ENCODE measurements around the gene ST8SIA4. TPM values are rescaled to one million over a fixed set of nuclear protein-coding genes. Genes with fewer than 3 reads are reported as not detected.
A peak's percentile ranks its signal among the peaks of the same experiment; 100 is the strongest.

The ST8SIA4 gene
- total and polyA plus RNA-seq, 2 donors (not counting 3 experiments of a cell fraction or from before 2014, with no cell fraction given), result 4.5 to 25.0 TPM

- TF ChIP-seq EZH2 (IDR thresholded peaks at IDR 0.05; ENCODE audit: borderline replicate concordance, low read depth, low read length, severe bottlenecking), result no peak
- TF ChIP-seq MYC (IDR thresholded peaks at IDR 0.05; ENCODE audit: low read depth, low read length), result no peak
Measured at GRCh38 chr5:100790951-100791350, 112.1 kb downstream of the ST8SIA4 start.

GRCh38 chr5:100790170-100790665 lies 112.9 kb downstream of the ST8SIA4 start:
- H3K4me1 ChIP-seq (ENCODE audit: control insufficient read depth, extremely low read depth, insufficient read depth, low read length), result no peaks in the 10 kb centered on the region
- FAIRE-seq (no peak), DNase-seq (ENCODE audit: low read depth, low spot score) (peak; percentile 16)
- dilution Hi-C loops (cut with MboI; ENCODE audit: extremely low pct_ligation_motif_present, low sequenced_read_pairs), result no loop called here
- BruUV-seq (replicated peaks), result no TSS peak
- H3K36me3 ChIP-seq (ENCODE audit: control insufficient read depth in 2 of 2, extremely low read depth in 1 of 2, insufficient read depth in 2 of 2, low read length in 2 of 2), result no peaks in the 10 kb centered on the region
- H4K20me1 ChIP-seq (replicated peaks; ENCODE audit: control insufficient read depth, extremely low read depth, insufficient read depth, low read length), result no peaks in the 10 kb centered on the region
- H3K27me3 ChIP-seq (ENCODE audit: control insufficient read depth in 2 of 2, insufficient read depth in 2 of 2, low read length in 2 of 2), result no peaks in the 10 kb centered on the region
- no peak overlapping the region for H3K4me2 ChIP-seq (ENCODE audit: insufficient read depth, low read length)
- CTCF ChIA-PET, result interaction anchor here (0.8 to 3.9 kb wide), 3 partner anchors 52 to 110 kb away, joined by 3 to 12 read pairs (median 5); no protein-coding TSS in a partner anchor
- H3K9me1 ChIP-seq (replicated peaks; ENCODE audit: control insufficient read depth, extremely low read depth, insufficient read depth, low read length), result no peaks in the 10 kb centered on the region
- peak overlapping the region; percentile 48 for H2AFZ ChIP-seq (ENCODE audit: low read depth, low read length)
- intact Hi-C loops (cut with micrococcal nuclease), result no loop called here
- POLR2A ChIA-PET, result no interaction called here
- no peak overlapping the region for H3K4me3 ChIP-seq (replicated peaks in 1 of 3; ENCODE audit: insufficient read depth in 1 of 3, low read depth in 1 of 3, low read length in 3 of 3)
- no peaks in the 10 kb centered on the region for H3K9me3 ChIP-seq (replicated peaks; ENCODE audit: control insufficient read depth, insufficient read depth, low read length)
- H3K27ac ChIP-seq (ENCODE audit: insufficient read depth, low read depth, low read length), result no peak overlapping the region
- TF ChIP-seq POLR2AphosphoS5 (IDR thresholded peaks at IDR 0.05; ENCODE audit: insufficient read depth, low read depth, low read length) (no peak), MYC (IDR thresholded peaks at IDR 0.05; ENCODE audit: low read depth, low read length) (no peak), GATA2 (IDR thresholded peaks at IDR 0.05; ENCODE audit: insufficient read depth, insufficient read length, low read depth, low read length) (no peak), FOS (IDR thresholded peaks at IDR 0.05; ENCODE audit: borderline replicate concordance, insufficient read depth, low read length) (no peak), CTCF (IDR thresholded peaks at IDR 0.05; ENCODE audit: extremely low read depth in 1 of 2, insufficient read depth in 1 of 2, low read depth in 1 of 2, low read length in 2 of 2) (peak in 1 of 2 donors; percentile 8), JUN (IDR thresholded peaks at IDR 0.05; ENCODE audit: borderline replicate concordance, insufficient read depth, insufficient read length, low read depth) (no peak)
- H3K9ac ChIP-seq (replicated peaks; ENCODE audit: extremely low read depth, insufficient read depth, low read length), result no peak overlapping the region
- H3K79me2 ChIP-seq (ENCODE audit: control insufficient read depth, insufficient read depth, low read length), result no peaks in the 10 kb centered on the region

More at GRCh38 chr5:100790951-100791350, 112.1 kb downstream of the ST8SIA4 start:
- no peaks in the 10 kb centered on the region for H4K20me1 ChIP-seq (replicated peaks; ENCODE audit: control insufficient read depth, extremely low read depth, insufficient read depth, low read length)
- no peak overlapping the region for H3K9ac ChIP-seq (replicated peaks; ENCODE audit: extremely low read depth, insufficient read depth, low read length)
- dilution Hi-C loops (cut with MboI; ENCODE audit: extremely low pct_ligation_motif_present, low sequenced_read_pairs), result no loop called here
- no peak overlapping the region for H3K27ac ChIP-seq (ENCODE audit: insufficient read depth, low read depth, low read length)
- FAIRE-seq (no peak), DNase-seq (ENCODE audit: low read depth, low spot score) (no peak)
- no peaks in the 10 kb centered on the region for H3K9me1 ChIP-seq (replicated peaks; ENCODE audit: control insufficient read depth, extremely low read depth, insufficient read depth, low read length)
- no peaks in the 10 kb centered on the region for H3K4me1 ChIP-seq (ENCODE audit: control insufficient read depth, extremely low read depth, insufficient read depth, low read length)
- no peaks in the 10 kb centered on the region for H3K27me3 ChIP-seq (ENCODE audit: control insufficient read depth in 2 of 2, insufficient read depth in 2 of 2, low read length in 2 of 2)
- H2AFZ ChIP-seq (ENCODE audit: low read depth, low read length), result no peak overlapping the region
- intact Hi-C loops (cut with micrococcal nuclease), result no loop called here
- H3K36me3 ChIP-seq (ENCODE audit: control insufficient read depth in 2 of 2, extremely low read depth in 1 of 2, insufficient read depth in 2 of 2, low read length in 2 of 2), result no peaks in the 10 kb centered on the region
- H3K4me2 ChIP-seq (ENCODE audit: insufficient read depth, low read length), result no peak overlapping the region
- no peaks in the 10 kb centered on the region for H3K79me2 ChIP-seq (ENCODE audit: control insufficient read depth, insufficient read depth, low read length)
- no peaks in the 10 kb centered on the region for H3K9me3 ChIP-seq (replicated peaks; ENCODE audit: control insufficient read depth, insufficient read depth, low read length)
- ChIA-PET POLR2A (no interaction called here), CTCF (interaction anchor here (3.9 kb wide), 1 partner anchor 110 kb away, joined by 12 read pairs; no protein-coding TSS in a partner anchor)
- no peak overlapping the region for H3K4me3 ChIP-seq (replicated peaks in 1 of 3; ENCODE audit: insufficient read depth in 1 of 3, low read depth in 1 of 3, low read length in 3 of 3)
- no TSS peak for BruUV-seq (replicated peaks)

Data from endothelial cell of umbilical vein (primary cell).